GM21717 (cell line): ENCODE data around the gene TTC24.
"Not testable (repeated sequence)": the region's sequence is repeated elsewhere in the genome, so short reads cannot be mapped to it uniquely, and the experiment has no call there.

ENCODE experiments used
- ATAC-seq: cut with Tn5 transposase; IDR thresholded peaks from one replicate; pipeline ENCODE4 v1.9.1; 2021; ENCODE audit warnings: mild to moderate bottlenecking, moderate library complexity; ENCODE audit not compliant: unreplicated experiment

Gene TTC24

GRCh38 chr1:156586323-156586722 is 6.8 kb downstream of the TTC24 start:
- ATAC-seq = no peak

GRCh38 chr1:156586892-156587477 is 7.5 kb downstream of the TTC24 start:
- ATAC-seq = no peak

GRCh38 chr1:156587927-156588326 is 8.4 kb downstream of the TTC24 start:
- ATAC-seq = not testable (repeated sequence)

GRCh38 chr1:156589546-156589945 is 10.0 kb downstream of the TTC24 start:
- no peak for ATAC-seq

GRCh38 chr1:156590326-156591180 is 11.0 kb downstream of the TTC24 start:
- ATAC-seq = no peak

DNA sequence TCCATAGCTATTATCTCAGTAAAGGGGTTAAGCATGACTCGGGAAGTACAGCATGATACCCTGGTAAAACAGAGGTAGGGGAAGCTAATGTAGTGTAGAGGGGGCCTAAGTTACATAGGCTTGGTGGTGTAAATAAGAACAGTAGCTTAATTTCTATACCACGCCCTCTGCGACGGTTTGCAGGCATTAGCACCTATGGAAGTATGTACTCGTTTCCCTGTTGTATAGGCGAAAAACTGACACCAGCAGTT is 11.6 kb downstream of the TTC24 start:
- ATAC-seq = no peak

GRCh38 chr1:156591432-156592157 is 12.1 kb downstream of the TTC24 start, which contains the start of gene NAXE:
Gene NAXE, plus strand, starts transcription at chr1:156591776. Its CDS starts 29 bp downstream, at chr1:156591805.
- peak; percentile 67 for ATAC-seq

DNA sequence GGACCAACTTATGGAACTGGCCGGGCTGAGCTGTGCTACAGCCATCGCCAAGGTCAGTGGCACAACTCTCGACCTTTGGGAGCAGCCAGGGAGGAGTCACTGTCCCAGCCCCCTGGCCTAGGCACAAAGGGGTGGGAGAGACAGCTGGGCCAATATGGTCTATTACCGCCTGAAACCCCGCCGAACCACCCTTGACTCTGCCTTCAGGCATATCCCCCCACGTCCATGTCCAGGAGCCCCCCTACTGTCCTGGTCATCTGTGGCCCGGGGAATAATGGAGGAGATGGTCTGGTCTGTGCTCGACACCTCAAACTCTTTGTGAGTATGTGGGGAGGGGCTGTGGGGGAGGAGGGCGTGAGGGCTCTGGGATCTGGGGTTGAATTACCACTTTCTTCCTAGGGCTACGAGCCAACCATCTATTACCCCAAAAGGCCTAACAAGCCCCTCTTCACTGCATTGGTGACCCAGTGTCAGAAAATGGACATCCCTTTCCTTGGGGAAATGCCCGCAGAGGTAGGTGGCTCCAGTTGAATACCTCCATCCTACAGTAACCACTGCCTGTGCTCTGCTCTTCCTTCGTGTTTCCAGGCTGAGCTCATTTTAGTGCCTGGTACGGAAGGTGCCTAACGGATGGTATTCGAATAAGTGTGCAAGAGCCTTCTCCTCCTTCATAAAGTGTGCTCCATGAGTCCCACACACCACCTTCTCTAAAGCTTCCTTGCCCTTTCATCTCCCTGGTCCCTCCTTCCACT is 12.8 kb downstream of the TTC24 start:
- ATAC-seq = no peak

GRCh38 chr1:156592910-156593660 is 13.6 kb downstream of the TTC24 start:
- no peak for ATAC-seq

DNA sequence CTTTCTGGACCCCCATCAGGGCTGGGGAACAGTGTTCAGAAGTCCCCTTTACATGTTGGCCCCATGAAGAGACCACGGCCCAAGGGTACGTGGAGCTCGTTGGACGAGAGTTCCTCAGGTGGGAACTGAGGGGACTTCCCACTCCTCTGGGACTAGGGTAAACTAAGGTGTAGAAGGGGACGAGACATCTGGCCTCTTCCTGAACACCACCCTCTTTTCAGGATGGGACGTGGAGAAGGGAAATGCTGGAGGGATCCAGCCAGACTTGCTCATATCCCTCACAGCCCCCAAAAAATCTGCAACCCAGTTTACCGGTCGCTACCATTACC is 14.1 kb downstream of the TTC24 start:
- ATAC-seq = no peak

GRCh38 chr1:156594190-156594589 is 14.7 kb downstream of the TTC24 start:
- ATAC-seq = no peak

- ATAC-seq = no peak
These were observed 15.5 kb downstream of the TTC24 start for GRCh38 chr1:156595016-156595415.

DNA sequence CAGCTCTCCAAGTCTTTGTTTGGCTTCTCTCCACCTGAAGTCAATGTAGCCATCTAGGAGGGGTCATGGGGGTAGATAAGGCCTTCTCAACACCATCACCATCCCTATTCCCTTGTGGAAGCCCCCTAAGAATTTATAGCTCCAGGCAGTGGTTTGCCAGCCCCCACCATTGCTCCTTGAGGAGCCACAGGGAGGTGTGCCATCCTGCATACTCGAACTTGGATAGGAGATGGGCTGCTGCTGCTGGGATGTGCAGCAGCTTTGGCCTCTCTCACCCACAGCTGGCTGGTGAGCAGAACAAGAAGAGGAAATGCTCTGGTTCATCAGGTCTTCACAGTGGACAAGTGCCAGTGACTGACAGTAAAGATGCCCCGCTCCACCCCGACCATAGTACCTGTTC is 16.9 kb downstream of the TTC24 start:
- ATAC-seq = no peak

GRCh38 chr1:156598125-156598524 is 18.6 kb downstream of the TTC24 start:
- ATAC-seq = no peak

DNA sequence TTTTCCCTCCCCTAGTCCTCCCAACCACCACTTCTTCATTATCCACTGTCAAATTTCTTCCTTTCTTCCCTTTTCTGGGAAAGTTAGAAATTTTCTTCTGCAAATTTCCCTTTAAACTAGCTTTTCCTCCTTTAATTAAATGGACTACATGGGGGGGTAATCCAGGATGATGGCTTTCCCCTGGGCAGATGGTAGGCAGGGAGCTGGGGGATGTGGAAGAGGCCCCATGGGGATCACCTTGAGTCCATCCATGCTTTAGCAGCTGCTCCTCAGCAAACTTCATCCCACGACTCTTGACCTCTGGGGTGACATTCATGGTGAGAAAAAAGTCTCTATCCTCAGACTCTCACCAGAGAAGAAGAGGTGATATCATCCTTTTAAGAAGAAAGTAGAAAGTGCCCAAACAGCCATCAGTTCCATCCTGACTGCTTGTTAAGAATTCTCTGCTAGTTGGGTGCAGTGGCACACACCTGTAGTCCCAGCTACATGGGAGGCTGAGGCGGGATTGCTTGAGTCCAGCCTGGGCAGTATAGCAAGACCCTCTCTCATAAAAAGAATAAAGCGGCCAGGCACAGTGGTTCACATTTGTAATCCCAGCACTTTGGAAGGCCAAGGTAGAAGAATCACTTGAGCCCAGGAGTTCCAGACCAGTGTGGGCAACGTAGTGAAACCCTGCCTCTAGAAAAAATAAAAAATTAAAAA is 19.4 kb downstream of the TTC24 start:
- no peak for ATAC-seq

GRCh38 chr1:156599811-156600210 is 20.3 kb downstream of the TTC24 start:
- ATAC-seq = no peak

DNA sequence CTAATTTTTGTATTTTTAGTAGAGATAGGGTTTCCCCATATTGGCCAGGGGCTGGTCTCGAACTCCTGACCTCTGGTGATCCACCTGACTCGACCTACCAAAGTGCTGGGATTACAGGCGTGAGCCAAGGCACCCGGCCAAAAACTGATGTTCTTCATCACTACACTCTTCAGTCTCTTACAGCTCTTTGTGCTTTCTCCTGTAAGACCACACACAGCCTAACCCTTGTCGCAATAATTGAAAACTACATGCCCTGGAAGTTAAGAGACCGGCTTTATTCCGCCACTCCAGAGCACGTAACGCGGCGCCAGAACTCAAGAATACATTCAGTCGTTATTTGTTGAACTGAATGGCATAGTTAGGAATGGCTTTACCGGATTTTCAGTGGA is 21.2 kb downstream of the TTC24 start:
- ATAC-seq = no peak

DNA sequence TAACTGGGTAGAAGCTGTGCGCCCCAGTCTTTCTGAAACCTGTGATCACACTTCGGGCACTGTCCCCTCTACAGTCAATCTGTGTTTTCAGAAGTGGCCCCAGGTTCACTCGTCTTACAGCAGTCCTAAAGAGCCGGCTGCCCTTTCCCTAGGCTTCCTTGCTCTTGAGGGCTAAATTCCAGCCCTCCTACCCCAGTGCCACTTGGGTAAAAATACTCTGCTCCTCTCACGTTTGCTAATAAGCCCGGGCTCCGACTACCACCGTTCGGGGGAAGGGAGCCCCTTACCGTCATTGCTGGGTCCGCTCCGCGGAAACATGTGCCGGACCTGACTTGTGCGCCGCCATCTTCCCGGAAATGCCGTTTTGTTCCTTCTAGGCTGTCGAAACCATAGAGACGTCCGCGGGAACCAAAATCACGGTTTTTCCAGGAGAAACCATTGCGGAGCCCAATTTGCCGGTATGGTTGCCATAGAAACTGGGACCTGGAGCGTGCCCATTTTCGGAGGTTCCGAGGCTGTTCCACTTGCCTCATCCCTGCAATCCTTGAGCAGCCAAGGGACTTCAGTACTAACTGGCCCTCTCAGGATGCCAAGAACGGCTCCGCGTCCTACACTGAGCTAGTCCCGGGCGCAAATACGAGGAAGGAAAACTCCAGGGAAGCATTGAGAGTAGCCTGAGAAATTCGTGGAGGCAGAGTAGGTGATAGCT is 21.8 kb downstream of the TTC24 start, which contains the start of gene GPATCH4:
GPATCH4 (minus strand) TSS at position 358 of the 709 bp plus-strand sequence.
- no peak for ATAC-seq

GRCh38 chr1:156601892-156602291 is 22.4 kb downstream of the TTC24 start:
- ATAC-seq = no peak
